GM10266 (cell line): ENCODE measurements around the gene TEX261.

ENCODE experiments used
- DNase-seq: peaks from one replicate; pipeline ENCODE4 v3.0.0; 2012; ENCODE audit errors: extremely low spot score
- CTCF ChIP-seq: IDR thresholded peaks from 2 replicates; pipeline ENCODE4 v1.5.1; 2012; ENCODE audit warnings: mild to moderate bottlenecking, low read depth; ENCODE audit not compliant: control insufficient read depth, insufficient read depth; ENCODE audit errors: missing control alignments

Gene TEX261

GRCh38 chr2:70977605-70978205 lies 17.0 kb downstream of the TEX261 start:
- TF ChIP-seq CTCF, result no peak
- peak; percentile 12 for DNase-seq

- TF ChIP-seq CTCF, result no peak
- peak; percentile 6 for DNase-seq
These were observed 19.4 kb downstream of the TEX261 start for GRCh38 chr2:70975237-70975636.

GRCh38 chr2:70974592-70974991 lies 20.1 kb downstream of the TEX261 start:
- no peak for DNase-seq
- no peak for TF ChIP-seq CTCF

GRCh38 chr2:70967189-70967588 lies 27.5 kb downstream of the TEX261 start:
- no peak for TF ChIP-seq CTCF
- DNase-seq, result no peak

GRCh38 chr2:70966681-70967080 lies 28.0 kb downstream of the TEX261 start:
- TF ChIP-seq CTCF, result no peak
- no peak for DNase-seq

GRCh38 chr2:70965506-70965905 lies 29.2 kb downstream of the TEX261 start:
- TF ChIP-seq CTCF, result no peak
- DNase-seq, result no peak

GRCh38 chr2:70964596-70965386 lies 29.9 kb downstream of the TEX261 start:
- TF ChIP-seq CTCF, result peak; percentile 95
- DNase-seq, result peak; percentile 79
